ENCODE measurements around the gene PIWIL4. TPM values are rescaled to one million over a fixed set of nuclear protein-coding genes. Genes with fewer than 3 reads are reported as not detected.

PIWIL4 gene
- total RNA-seq = 1 to 10 TPM in 1 of 2 donors, under 1 TPM in 1; 0.48 to 1.1 TPM

GRCh38 chr11:94567181-94567670 lies at the start of gene PIWIL4:
Gene PIWIL4 (plus strand): TSS chr11:94567368. CDS start chr11:94567519, 151 bp downstream.
- no peak within 1 kb of the TSS for H3K27ac Mint-ChIP-seq
- H3K4me3 Mint-ChIP-seq = no peak within 1 kb of the TSS
- no peaks in the 10 kb centered on the region for H3K4me1 Mint-ChIP-seq
- ATAC-seq (replicated peaks) = no peak
- H3K27me3 Mint-ChIP-seq = no peaks in the 10 kb centered on the region
- no peaks in the 10 kb centered on the region for H3K36me3 Mint-ChIP-seq (ENCODE audit: low read depth)
- no peaks in the 10 kb centered on the region for H3K9me3 Mint-ChIP-seq

DNA sequence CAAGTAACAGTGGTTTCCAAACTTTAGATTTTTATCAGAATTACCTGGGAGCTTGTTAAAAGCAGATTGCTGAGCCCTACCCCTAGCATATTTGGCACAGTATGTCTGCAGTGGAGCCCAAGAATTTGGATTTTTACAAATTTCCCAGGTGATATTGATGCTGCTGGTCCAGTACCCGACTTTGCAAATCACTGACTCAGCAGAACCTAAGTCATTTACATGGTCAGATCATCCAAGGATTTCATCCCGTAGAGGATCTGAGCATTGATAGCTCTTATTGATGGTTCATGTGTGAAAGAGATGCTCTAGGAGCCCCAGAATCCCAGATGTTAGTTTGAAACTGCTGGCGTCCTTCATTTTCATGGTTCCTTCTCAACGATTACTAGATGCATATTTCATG lies 48.9 kb upstream of the PIWIL4 start:
- Mint-ChIP-seq H3K27ac (no peak overlapping the region), H3K36me3 (ENCODE audit: low read depth) (no peaks in the 10 kb centered on the region), H3K4me3 (no peak overlapping the region), H3K4me1 (no peaks in the 10 kb centered on the region), H3K27me3 (peaks cover 5% of the 10 kb centered on the region), H3K9me3 (no peaks in the 10 kb centered on the region)
- ATAC-seq (replicated peaks) = no peak

DNA sequence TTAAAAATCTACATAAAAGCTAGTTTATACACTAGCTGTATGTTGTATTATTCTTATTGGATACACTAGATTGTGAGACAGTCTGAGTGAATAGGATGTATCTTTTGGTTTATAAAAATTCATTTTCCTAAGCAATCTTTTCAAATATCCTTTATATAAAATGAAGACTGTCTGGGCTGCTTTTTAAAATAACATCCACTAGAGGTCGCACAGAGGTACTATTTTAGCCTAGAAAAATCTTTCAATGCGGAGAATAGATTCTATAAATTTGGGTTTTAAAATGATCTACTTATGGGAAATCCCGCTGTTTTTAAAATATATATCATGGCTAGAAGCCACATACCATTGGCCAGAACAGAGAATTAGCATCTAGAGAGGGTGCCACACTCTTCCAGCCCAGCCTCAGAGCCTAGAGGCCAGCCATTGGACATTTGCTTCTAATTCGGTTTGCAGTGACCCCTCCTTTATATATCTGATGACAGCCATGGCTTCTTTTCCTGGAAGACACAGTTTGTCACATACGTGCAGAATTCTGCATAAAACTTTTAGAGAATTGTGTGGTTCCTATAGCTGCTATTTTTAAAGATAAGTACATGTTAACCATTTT lies 47.6 kb upstream of the PIWIL4 start:
- no peak overlapping the region for H3K27ac Mint-ChIP-seq
- peaks cover 5% of the 10 kb centered on the region for H3K27me3 Mint-ChIP-seq
- H3K4me1 Mint-ChIP-seq = no peaks in the 10 kb centered on the region
- H3K9me3 Mint-ChIP-seq = no peaks in the 10 kb centered on the region
- H3K36me3 Mint-ChIP-seq (ENCODE audit: low read depth) = no peaks in the 10 kb centered on the region
- H3K4me3 Mint-ChIP-seq = no peak overlapping the region
- ATAC-seq (replicated peaks) = no peak

GRCh38 chr11:94521684-94522083 lies 45.5 kb upstream of the PIWIL4 start:
- no peaks in the 10 kb centered on the region for H3K36me3 Mint-ChIP-seq (ENCODE audit: low read depth)
- ATAC-seq (replicated peaks) = no peak
- no peaks in the 10 kb centered on the region for H3K9me3 Mint-ChIP-seq
- no peak overlapping the region for H3K4me3 Mint-ChIP-seq
- peaks cover 10% of the 10 kb centered on the region for H3K27me3 Mint-ChIP-seq
- H3K4me1 Mint-ChIP-seq = no peaks in the 10 kb centered on the region
- H3K27ac Mint-ChIP-seq = no peak overlapping the region

DNA sequence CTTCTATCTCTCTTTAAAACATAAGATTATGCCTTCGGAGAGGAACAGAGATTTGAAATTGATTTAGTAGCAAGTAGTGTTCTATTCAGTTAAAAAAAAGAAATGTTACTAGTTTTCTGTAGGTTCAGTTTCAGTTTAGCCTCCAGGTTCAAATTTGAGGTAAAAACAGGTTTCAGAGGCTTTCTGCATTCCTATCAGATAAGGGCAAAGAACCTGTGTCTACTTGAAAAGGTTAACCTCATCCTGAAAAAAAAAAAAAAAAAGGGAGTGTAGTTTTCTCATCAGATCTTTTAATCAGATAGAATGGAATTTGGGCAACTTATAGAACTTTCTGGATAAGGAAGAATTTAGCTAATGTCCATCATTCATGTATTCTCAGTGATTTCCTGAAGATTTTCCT lies 42.8 kb upstream of the PIWIL4 start:
- Mint-ChIP-seq H3K27me3 (peaks cover 18% of the 10 kb centered on the region), H3K4me3 (no peak overlapping the region), H3K27ac (no peak overlapping the region), H3K36me3 (ENCODE audit: low read depth) (no peaks in the 10 kb centered on the region), H3K9me3 (no peaks in the 10 kb centered on the region), H3K4me1 (no peaks in the 10 kb centered on the region)
- no peak for ATAC-seq (replicated peaks)

- Mint-ChIP-seq H3K9me3 (no peaks in the 10 kb centered on the region), H3K27me3 (peaks cover 22% of the 10 kb centered on the region)
Observed at GRCh38 chr11:94525546-94526324, 41.4 kb upstream of the PIWIL4 start.

GRCh38 chr11:94526645-94527438 lies 40.3 kb upstream of the PIWIL4 start:
- H3K27ac Mint-ChIP-seq = no peak overlapping the region
- ATAC-seq (replicated peaks) = no peak
- H3K27me3 Mint-ChIP-seq = peaks cover 25% of the 10 kb centered on the region

More at GRCh38 chr11:94525546-94526324, 41.4 kb upstream of the PIWIL4 start:
- Mint-ChIP-seq H3K27ac (no peak overlapping the region), H3K36me3 (ENCODE audit: low read depth) (no peaks in the 10 kb centered on the region), H3K4me1 (no peaks in the 10 kb centered on the region), H3K4me3 (no peak overlapping the region)
- no peak for ATAC-seq (replicated peaks)

GRCh38 chr11:94528551-94528950 lies 38.6 kb upstream of the PIWIL4 start:
- H3K4me3 Mint-ChIP-seq = no peak overlapping the region

More at GRCh38 chr11:94526645-94527438, 40.3 kb upstream of the PIWIL4 start:
- no peak overlapping the region for H3K4me3 Mint-ChIP-seq
- no peaks in the 10 kb centered on the region for H3K4me1 Mint-ChIP-seq
- no peaks in the 10 kb centered on the region for H3K9me3 Mint-ChIP-seq
- no peaks in the 10 kb centered on the region for H3K36me3 Mint-ChIP-seq (ENCODE audit: low read depth)

DNA sequence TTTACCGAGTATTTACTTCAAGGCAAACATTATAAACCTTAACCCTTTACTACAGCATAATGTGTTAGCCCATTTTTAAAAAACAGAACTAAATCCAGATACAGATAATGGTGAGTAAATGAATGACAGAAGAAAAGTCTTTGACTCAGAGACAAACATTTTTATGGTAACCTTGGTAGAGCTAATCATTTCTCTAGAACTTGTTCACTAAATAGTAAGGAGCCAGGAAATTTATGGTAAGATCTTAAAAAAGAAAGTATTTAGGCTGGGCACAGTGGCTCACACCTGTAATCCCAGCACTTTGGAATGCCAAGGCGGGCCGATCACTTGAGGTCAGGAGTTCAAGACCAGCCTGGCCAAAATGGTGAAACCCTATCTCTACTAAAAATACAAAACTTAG lies 35.0 kb upstream of the PIWIL4 start:
- Mint-ChIP-seq H3K36me3 (ENCODE audit: low read depth) (no peaks in the 10 kb centered on the region), H3K4me3 (no peak overlapping the region), H3K27ac (no peak overlapping the region), H3K27me3 (peaks cover 31% of the 10 kb centered on the region), H3K4me1 (no peaks in the 10 kb centered on the region), H3K9me3 (no peaks in the 10 kb centered on the region)
- ATAC-seq (replicated peaks) = no peak

More at GRCh38 chr11:94528551-94528950, 38.6 kb upstream of the PIWIL4 start:
- no peaks in the 10 kb centered on the region for H3K9me3 Mint-ChIP-seq
- no peak for ATAC-seq (replicated peaks)
- H3K27ac Mint-ChIP-seq = no peak overlapping the region
- H3K4me1 Mint-ChIP-seq = no peaks in the 10 kb centered on the region
- no peaks in the 10 kb centered on the region for H3K36me3 Mint-ChIP-seq (ENCODE audit: low read depth)
- H3K27me3 Mint-ChIP-seq = peaks cover 26% of the 10 kb centered on the region

DNA sequence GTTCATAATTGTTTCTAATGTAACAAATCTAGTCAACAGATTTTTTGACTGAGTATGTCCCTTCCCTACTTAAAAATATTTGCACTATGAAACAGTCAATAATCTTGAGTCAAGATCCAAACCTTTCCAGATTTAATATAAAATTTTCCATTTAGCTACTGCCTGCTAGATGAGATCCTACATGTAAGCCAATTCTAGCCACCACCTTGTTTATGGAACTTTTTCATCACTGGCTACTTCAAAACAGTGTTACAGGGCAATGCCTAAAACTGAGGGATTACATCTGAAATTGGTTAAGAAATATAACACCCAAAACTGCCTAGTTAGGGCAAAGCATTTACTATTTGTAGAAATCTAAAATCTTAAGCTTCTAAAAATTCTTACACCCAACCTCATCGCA lies 34.0 kb upstream of the PIWIL4 start:
- Mint-ChIP-seq H3K4me1 (no peaks in the 10 kb centered on the region), H3K27ac (no peak overlapping the region), H3K27me3 (peaks cover 31% of the 10 kb centered on the region), H3K36me3 (ENCODE audit: low read depth) (no peaks in the 10 kb centered on the region), H3K9me3 (no peaks in the 10 kb centered on the region), H3K4me3 (no peak overlapping the region)
- ATAC-seq (replicated peaks) = no peak

- H3K27ac Mint-ChIP-seq = no peak overlapping the region
- H3K36me3 Mint-ChIP-seq (ENCODE audit: low read depth) = no peaks in the 10 kb centered on the region
- no peak overlapping the region for H3K4me3 Mint-ChIP-seq
- H3K9me3 Mint-ChIP-seq = no peaks in the 10 kb centered on the region
- H3K4me1 Mint-ChIP-seq = no peaks in the 10 kb centered on the region
- ATAC-seq (replicated peaks) = no peak
- peaks cover 28% of the 10 kb centered on the region for H3K27me3 Mint-ChIP-seq
Observed at GRCh38 chr11:94533696-94534630, 33.2 kb upstream of the PIWIL4 start.

- Mint-ChIP-seq H3K4me1 (no peaks in the 10 kb centered on the region), H3K9me3 (no peaks in the 10 kb centered on the region), H3K4me3 (no peak overlapping the region), H3K36me3 (ENCODE audit: low read depth) (no peaks in the 10 kb centered on the region), H3K27me3 (peaks cover 19% of the 10 kb centered on the region), H3K27ac (no peak overlapping the region)
- no peak for ATAC-seq (replicated peaks)
Observed at GRCh38 chr11:94536386-94536785, 30.8 kb upstream of the PIWIL4 start.

- H3K27me3 Mint-ChIP-seq = peaks cover 19% of the 10 kb centered on the region
Observed at GRCh38 chr11:94537031-94537600, 30.1 kb upstream of the PIWIL4 start.

More at GRCh38 chr11:94537031-94537600, 30.1 kb upstream of the PIWIL4 start:
- Mint-ChIP-seq H3K27ac (no peak overlapping the region), H3K4me1 (no peaks in the 10 kb centered on the region), H3K9me3 (no peaks in the 10 kb centered on the region), H3K4me3 (no peak overlapping the region), H3K36me3 (ENCODE audit: low read depth) (no peaks in the 10 kb centered on the region)
- no peak for ATAC-seq (replicated peaks)
